ENCODE data around the gene CAMTA1.

The CAMTA1 gene

GRCh38 chr1:6802454-6802853 is 17.2 kb downstream of the CAMTA1 start:
- DNase-seq (no peak), ATAC-seq (ENCODE audit: insufficient read depth, low read depth) (no peak)
- Histone ChIP-seq H3K9ac (ENCODE audit: low read depth, low read length) (no peak overlapping the region), H3K79me2 (ENCODE audit: insufficient read depth, low read length) (peaks cover 96% of the 10 kb centered on the region), H4K20me1 (ENCODE audit: insufficient read depth, low read length) (peaks cover 73% of the 10 kb centered on the region), H3K27ac (ENCODE audit: low read length) (no peak overlapping the region), H3K4me2 (ENCODE audit: insufficient read depth, low read length) (no peak overlapping the region), H3K27me3 (ENCODE audit: insufficient read depth, low read length, poor library complexity) (no peaks in the 10 kb centered on the region), H3K4me3 (ENCODE audit: low read depth in 1 of 2, low read length in 2 of 2) (no peak overlapping the region), H3K4me1 (ENCODE audit: insufficient read depth, low read length) (no peaks in the 10 kb centered on the region), H3K36me3 (ENCODE audit: insufficient read depth, low read length) (no peaks in the 10 kb centered on the region), H2AFZ (ENCODE audit: low read depth, low read length) (no peak overlapping the region), H3K9me3 (ENCODE audit: insufficient read depth, low read length, severe bottlenecking) (no peaks in the 10 kb centered on the region)
- TF ChIP-seq CTCF (IDR thresholded peaks at IDR 0.05; ENCODE audit: borderline replicate concordance, extremely low read depth, low read length, poor library complexity, severe bottlenecking) (no peak), EZH2 (IDR thresholded peaks at IDR 0.05; ENCODE audit: borderline replicate concordance, low read depth, low read length, severe bottlenecking) (no peak)

- no peak overlapping the region for H2AFZ ChIP-seq (ENCODE audit: low read depth, low read length)
- peaks cover 97% of the 10 kb centered on the region for H3K79me2 ChIP-seq (ENCODE audit: insufficient read depth, low read length)
- no peaks in the 10 kb centered on the region for H3K4me1 ChIP-seq (ENCODE audit: insufficient read depth, low read length)
- no peaks in the 10 kb centered on the region for H3K9me3 ChIP-seq (ENCODE audit: insufficient read depth, low read length, severe bottlenecking)
- no peak overlapping the region for H3K27ac ChIP-seq (ENCODE audit: low read length)
- DNase-seq (no peak), ATAC-seq (ENCODE audit: insufficient read depth, low read depth) (no peak)
- no peak overlapping the region for H3K4me2 ChIP-seq (ENCODE audit: insufficient read depth, low read length)
- H3K4me3 ChIP-seq (ENCODE audit: low read depth in 1 of 2, low read length in 2 of 2), result no peak overlapping the region
- TF ChIP-seq EZH2 (IDR thresholded peaks at IDR 0.05; ENCODE audit: borderline replicate concordance, low read depth, low read length, severe bottlenecking) (no peak), CTCF (IDR thresholded peaks at IDR 0.05; ENCODE audit: borderline replicate concordance, extremely low read depth, low read length, poor library complexity, severe bottlenecking) (no peak)
- H3K27me3 ChIP-seq (ENCODE audit: insufficient read depth, low read length, poor library complexity), result no peaks in the 10 kb centered on the region
- peaks cover 76% of the 10 kb centered on the region for H4K20me1 ChIP-seq (ENCODE audit: insufficient read depth, low read length)
- no peak overlapping the region for H3K9ac ChIP-seq (ENCODE audit: low read depth, low read length)
- H3K36me3 ChIP-seq (ENCODE audit: insufficient read depth, low read length), result no peaks in the 10 kb centered on the region
These were observed 17.6 kb downstream of the CAMTA1 start for GRCh38 chr1:6802893-6803292.

GRCh38 chr1:6803357-6803756 is 18.1 kb downstream of the CAMTA1 start:
- H3K9ac ChIP-seq (ENCODE audit: low read depth, low read length), result no peak overlapping the region
- H2AFZ ChIP-seq (ENCODE audit: low read depth, low read length), result no peak overlapping the region
- H3K4me3 ChIP-seq (ENCODE audit: low read depth in 1 of 2, low read length in 2 of 2), result no peak overlapping the region
- no peaks in the 10 kb centered on the region for H3K9me3 ChIP-seq (ENCODE audit: insufficient read depth, low read length, severe bottlenecking)
- H4K20me1 ChIP-seq (ENCODE audit: insufficient read depth, low read length), result peaks cover 81% of the 10 kb centered on the region
- H3K27ac ChIP-seq (ENCODE audit: low read length), result no peak overlapping the region
- H3K4me1 ChIP-seq (ENCODE audit: insufficient read depth, low read length), result no peaks in the 10 kb centered on the region
- no peak for TF ChIP-seq CTCF (IDR thresholded peaks at IDR 0.05; ENCODE audit: borderline replicate concordance, extremely low read depth, low read length, poor library complexity, severe bottlenecking)
- ATAC-seq (ENCODE audit: insufficient read depth, low read depth) (no peak), DNase-seq (no peak)
- H3K4me2 ChIP-seq (ENCODE audit: insufficient read depth, low read length), result no peak overlapping the region
- H3K36me3 ChIP-seq (ENCODE audit: insufficient read depth, low read length), result no peaks in the 10 kb centered on the region
- H3K27me3 ChIP-seq (ENCODE audit: insufficient read depth, low read length, poor library complexity), result no peaks in the 10 kb centered on the region
- peaks cover 97% of the 10 kb centered on the region for H3K79me2 ChIP-seq (ENCODE audit: insufficient read depth, low read length)

GRCh38 chr1:6805004-6805416 is 19.8 kb downstream of the CAMTA1 start:
- Histone ChIP-seq H3K27me3 (ENCODE audit: insufficient read depth, low read length, poor library complexity) (no peaks in the 10 kb centered on the region), H3K4me1 (ENCODE audit: insufficient read depth, low read length) (no peaks in the 10 kb centered on the region), H3K79me2 (ENCODE audit: insufficient read depth, low read length) (peaks cover 98% of the 10 kb centered on the region), H3K9ac (ENCODE audit: low read depth, low read length) (no peak overlapping the region), H2AFZ (ENCODE audit: low read depth, low read length) (no peak overlapping the region), H3K36me3 (ENCODE audit: insufficient read depth, low read length) (no peaks in the 10 kb centered on the region), H3K9me3 (ENCODE audit: insufficient read depth, low read length, severe bottlenecking) (no peaks in the 10 kb centered on the region), H3K27ac (ENCODE audit: low read length) (no peak overlapping the region), H4K20me1 (ENCODE audit: insufficient read depth, low read length) (peaks cover 83% of the 10 kb centered on the region), H3K4me2 (ENCODE audit: insufficient read depth, low read length) (no peak overlapping the region), H3K4me3 (ENCODE audit: low read depth in 1 of 2, low read length in 2 of 2) (no peak overlapping the region)
- DNase-seq, result no peak
- TF ChIP-seq CTCF (IDR thresholded peaks at IDR 0.05; ENCODE audit: borderline replicate concordance, extremely low read depth, low read length, poor library complexity, severe bottlenecking), result no peak
- no peak for TF ChIP-seq EZH2 (IDR thresholded peaks at IDR 0.05; ENCODE audit: borderline replicate concordance, low read depth, low read length, severe bottlenecking)
- ATAC-seq (ENCODE audit: insufficient read depth, low read depth), result no peak

Measured in DND-41 (cell line).